Mesendoderm (in vitro differentiated cells): ENCODE data around the gene BDP1.

ENCODE experiments used
- DNase-seq: peaks from one replicate; pipeline ENCODE4 v3.0.0; 2013
- H2AK5ac ChIP-seq: 2 replicates; pipeline ENCODE4 v1.6.1; 2013; ENCODE audit warnings: low read length, inconsistent platforms
- H2BK120ac ChIP-seq: 2 replicates; pipeline ENCODE4 v1.6.1; 2013; ENCODE audit warnings: low read depth, mild to moderate bottlenecking, low read length, moderate library complexity, mixed read lengths
- H2BK15ac ChIP-seq: replicated peaks from 2 replicates; pipeline ENCODE4 v1.6.1; 2013; ENCODE audit warnings: low read depth, mild to moderate bottlenecking, moderate library complexity
- H2BK5ac ChIP-seq: 2 replicates; pipeline ENCODE4 v1.6.1; 2013; ENCODE audit warnings: low read length, inconsistent platforms
- H3K18ac ChIP-seq: 2 replicates; pipeline ENCODE4 v1.6.1; 2013; ENCODE audit warnings: mild to moderate bottlenecking, low read length, mixed read lengths
- H3K23ac ChIP-seq: one replicate; pipeline ENCODE4 v1.6.1; 2013; ENCODE audit warnings: low read length
- H3K27ac ChIP-seq: 2 replicates; pipeline ENCODE4 v1.5.1; 2013; ENCODE audit warnings: low read depth, mild to moderate bottlenecking, inconsistent platforms, low read length, moderate library complexity
- H3K27me3 ChIP-seq: 2 replicates; pipeline ENCODE4 v1.6.1; 2013; ENCODE audit warnings: low read length, control low read depth, mild to moderate bottlenecking, inconsistent platforms; ENCODE audit not compliant: insufficient read depth, poor library complexity
- H3K36me3 ChIP-seq: 2 replicates; pipeline ENCODE4 v1.6.1; 2013; ENCODE audit warnings: low read length, inconsistent platforms; ENCODE audit not compliant: control insufficient read depth, insufficient read depth
- H3K4ac ChIP-seq: one replicate; pipeline ENCODE4 v1.6.1; 2013; ENCODE audit warnings: low read depth, mild to moderate bottlenecking, low read length, moderate library complexity
- H3K4me1 ChIP-seq: 2 replicates; pipeline ENCODE4 v1.6.1; 2013; ENCODE audit warnings: low read depth, low read length, inconsistent platforms; ENCODE audit not compliant: control insufficient read depth
- H3K4me2 ChIP-seq: 2 replicates; pipeline ENCODE4 v1.6.1; 2013; ENCODE audit warnings: low read length
- H3K4me3 ChIP-seq: 2 replicates; pipeline ENCODE4 v1.5.1; 2013; ENCODE audit warnings: mild to moderate bottlenecking, low read length
- H3K56ac ChIP-seq: one replicate; pipeline ENCODE4 v1.6.1; 2013; ENCODE audit warnings: low read length
- H3K79me1 ChIP-seq: 2 replicates; pipeline ENCODE4 v1.6.1; 2013; ENCODE audit warnings: low read length, inconsistent platforms
- H3K79me2 ChIP-seq: 2 replicates; pipeline ENCODE4 v1.6.1; 2013; ENCODE audit warnings: mild to moderate bottlenecking, low read length; ENCODE audit not compliant: control insufficient read depth, insufficient read depth
- H3K9ac ChIP-seq: 2 replicates; pipeline ENCODE4 v1.6.1; 2013; ENCODE audit warnings: low read length, inconsistent platforms
- H4K5ac ChIP-seq: one replicate; pipeline ENCODE4 v1.6.1; 2013; ENCODE audit warnings: low read length
- H4K8ac ChIP-seq: one replicate; pipeline ENCODE4 v1.6.1; 2013; ENCODE audit warnings: low read depth, mild to moderate bottlenecking, control low read depth, low read length, moderate library complexity
- WGBS: extraction: QIAGEN DNeasy Blood & Tissue Kit; methylation state at CpG from one replicate; pipeline ENCODE4 v1.1.7; 2013; ENCODE audit warnings: low lambda C conversion rate, missing lambda C conversion rate; ENCODE audit not compliant: insufficient coverage; ENCODE audit errors: extremely low coverage; 5-methylcytosine and 5-hydroxymethylcytosine counted together

Gene BDP1

DNA sequence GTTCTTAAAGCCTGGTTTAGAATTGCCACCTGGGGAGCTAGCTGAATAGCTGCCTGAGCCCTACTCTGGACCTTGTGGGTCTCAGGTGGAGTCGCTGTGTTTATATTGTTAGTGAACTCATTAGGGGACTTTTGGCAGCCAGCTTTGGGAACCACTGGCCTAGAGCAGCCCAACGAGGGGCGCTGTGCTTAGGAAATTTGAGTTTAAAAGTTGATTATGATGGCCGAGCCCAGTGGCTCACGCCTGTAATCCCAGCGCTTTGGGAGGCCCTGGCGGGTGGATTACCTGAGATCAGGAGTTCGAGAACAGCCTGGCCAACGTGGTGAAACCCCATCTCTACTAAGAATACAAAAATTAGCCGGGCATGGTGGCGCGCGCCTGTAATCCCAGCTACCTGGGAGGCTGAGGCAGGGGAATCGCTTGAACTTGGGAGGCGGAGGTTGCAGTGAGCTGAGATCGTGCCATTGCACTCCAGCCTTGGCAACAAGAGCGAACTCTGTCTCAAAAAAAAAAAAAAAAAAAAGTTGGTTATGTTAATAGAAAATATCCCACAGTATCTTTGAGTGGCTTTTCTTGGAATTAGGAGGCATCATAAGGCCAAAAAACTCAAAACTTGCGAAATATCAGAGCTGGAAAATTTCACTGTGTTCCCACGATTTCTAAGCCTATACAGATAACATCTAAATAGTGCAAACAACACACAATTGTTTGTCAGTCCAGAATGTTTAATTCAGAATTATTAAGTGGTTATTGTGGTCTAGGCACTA, 132.5 kb downstream of the BDP1 start:
- H2BK5ac ChIP-seq: no peak overlapping the region
- H3K56ac ChIP-seq: peak overlapping the region; percentile 94
- no peak overlapping the region for H4K5ac ChIP-seq
- no peak overlapping the region for H3K18ac ChIP-seq
- H3K79me2 ChIP-seq: peaks cover 13% of the 10 kb centered on the region
- no peak overlapping the region for H4K8ac ChIP-seq
- H3K4ac ChIP-seq: no peak overlapping the region
- no peak overlapping the region for H3K23ac ChIP-seq
- no peak overlapping the region for H2BK120ac ChIP-seq
- no peaks in the 10 kb centered on the region for H3K27me3 ChIP-seq
- H3K4me1 ChIP-seq: peaks cover 1% of the 10 kb centered on the region
- WGBS: no CpG with 5 or more reads among the region's 19 CpGs
- no peak overlapping the region for H2AK5ac ChIP-seq
- peak overlapping the region; percentile 69 for H3K4me2 ChIP-seq
- peak overlapping the region; percentile 79 for H3K4me3 ChIP-seq
- H3K79me1 ChIP-seq: peaks cover 4% of the 10 kb centered on the region
- H3K9ac ChIP-seq: peak overlapping the region; percentile 89
- peak overlapping the region; percentile 34 for H3K27ac ChIP-seq
- no peaks in the 10 kb centered on the region for H3K36me3 ChIP-seq
- DNase-seq: no peak
- no peak overlapping the region for H2BK15ac ChIP-seq

DNA sequence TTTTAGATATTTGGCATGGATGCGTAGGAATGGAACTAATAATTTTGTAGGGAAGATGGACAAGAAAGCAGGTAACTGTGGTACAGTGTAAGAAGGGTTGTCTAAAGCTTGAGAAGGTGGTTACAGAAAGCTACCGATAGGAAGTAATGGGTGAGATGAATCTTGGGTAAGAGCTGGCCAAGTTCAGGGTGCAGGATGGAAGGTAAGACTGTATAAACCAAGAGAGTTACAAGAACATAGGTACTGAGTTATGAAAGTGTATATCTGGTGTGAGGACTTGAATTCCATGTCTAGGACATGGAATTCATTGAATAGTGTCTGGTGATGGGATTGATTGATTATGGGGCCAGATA, 133.1 kb downstream of the BDP1 start:
- Histone ChIP-seq H3K27ac (no peak overlapping the region), H3K79me2 (peaks cover 13% of the 10 kb centered on the region), H4K5ac (no peak overlapping the region), H3K4ac (no peak overlapping the region), H3K4me3 (no peak overlapping the region), H3K27me3 (no peaks in the 10 kb centered on the region), H3K9ac (no peak overlapping the region), H3K4me1 (peaks cover 1% of the 10 kb centered on the region), H2BK15ac (no peak overlapping the region), H3K36me3 (no peaks in the 10 kb centered on the region), H2BK5ac (no peak overlapping the region), H3K4me2 (no peak overlapping the region), H2BK120ac (no peak overlapping the region), H3K23ac (no peak overlapping the region), H3K79me1 (peaks cover 4% of the 10 kb centered on the region), H4K8ac (no peak overlapping the region), H2AK5ac (no peak overlapping the region), H3K18ac (no peak overlapping the region), H3K56ac (no peak overlapping the region)
- no CpG with 5 or more reads among the region's 2 CpGs for WGBS
- no peak for DNase-seq

DNA sequence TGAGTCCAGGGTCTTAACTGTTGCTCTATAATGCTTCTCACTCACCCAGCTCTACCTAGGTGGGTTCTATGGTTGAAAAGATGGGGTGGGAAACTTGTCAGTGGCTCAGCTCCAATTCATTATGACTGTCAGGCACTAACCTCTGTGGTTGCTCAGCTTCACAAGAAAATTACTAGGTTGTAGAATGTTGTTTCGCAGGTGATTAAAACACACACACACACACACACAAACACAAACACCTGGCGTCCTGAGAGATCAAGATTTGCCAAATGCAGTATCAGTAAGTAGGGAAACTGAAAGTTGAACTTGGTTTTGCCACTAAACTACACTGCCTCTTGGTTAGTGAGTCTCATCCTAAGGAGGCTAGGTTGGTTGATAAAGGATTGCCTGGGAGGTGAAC, 134.5 kb downstream of the BDP1 start:
- Histone ChIP-seq H3K36me3 (no peaks in the 10 kb centered on the region), H2BK120ac (no peak overlapping the region), H2AK5ac (no peak overlapping the region), H3K79me1 (peaks cover 4% of the 10 kb centered on the region), H3K18ac (no peak overlapping the region), H2BK15ac (no peak overlapping the region), H4K5ac (no peak overlapping the region), H3K4me1 (peaks cover 1% of the 10 kb centered on the region), H3K56ac (no peak overlapping the region), H3K4me3 (no peak overlapping the region), H3K27me3 (no peaks in the 10 kb centered on the region), H2BK5ac (no peak overlapping the region), H3K23ac (no peak overlapping the region), H3K9ac (no peak overlapping the region), H3K27ac (no peak overlapping the region), H3K79me2 (peaks cover 13% of the 10 kb centered on the region), H4K8ac (no peak overlapping the region), H3K4me2 (no peak overlapping the region), H3K4ac (no peak overlapping the region)
- WGBS: no CpG with 5 or more reads among the region's 2 CpGs
- DNase-seq: no peak

DNA sequence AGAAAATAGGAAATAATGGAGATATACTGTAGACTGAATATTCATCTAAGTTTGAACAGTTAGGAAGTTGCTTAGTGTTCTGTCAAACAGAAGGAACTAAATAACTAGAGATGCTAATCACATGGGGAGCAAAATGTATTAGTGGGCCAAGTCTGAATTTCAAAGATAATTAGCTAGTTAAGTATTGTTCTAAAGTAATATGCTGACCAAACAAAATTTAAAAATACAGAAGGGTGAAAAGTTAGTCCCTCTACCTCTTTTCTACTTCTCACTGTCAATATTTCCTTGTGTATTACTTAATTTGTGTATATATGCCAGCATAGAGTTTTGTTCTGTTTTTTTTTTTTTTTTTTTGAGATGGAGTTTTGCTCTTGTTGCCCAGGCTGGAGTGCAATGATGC, 135.6 kb downstream of the BDP1 start:
- Histone ChIP-seq H3K27ac (no peak overlapping the region), H3K36me3 (no peaks in the 10 kb centered on the region), H3K4me1 (peaks cover 1% of the 10 kb centered on the region), H3K4me3 (no peak overlapping the region), H3K23ac (no peak overlapping the region), H3K79me2 (peaks cover 13% of the 10 kb centered on the region), H4K8ac (no peak overlapping the region), H3K4ac (no peak overlapping the region), H2BK15ac (no peak overlapping the region), H3K9ac (no peak overlapping the region), H3K4me2 (no peak overlapping the region), H4K5ac (no peak overlapping the region), H2AK5ac (no peak overlapping the region), H3K79me1 (peaks cover 4% of the 10 kb centered on the region), H2BK5ac (no peak overlapping the region), H3K18ac (no peak overlapping the region), H3K27me3 (no peaks in the 10 kb centered on the region), H2BK120ac (no peak overlapping the region), H3K56ac (no peak overlapping the region)
- no peak for DNase-seq

DNA sequence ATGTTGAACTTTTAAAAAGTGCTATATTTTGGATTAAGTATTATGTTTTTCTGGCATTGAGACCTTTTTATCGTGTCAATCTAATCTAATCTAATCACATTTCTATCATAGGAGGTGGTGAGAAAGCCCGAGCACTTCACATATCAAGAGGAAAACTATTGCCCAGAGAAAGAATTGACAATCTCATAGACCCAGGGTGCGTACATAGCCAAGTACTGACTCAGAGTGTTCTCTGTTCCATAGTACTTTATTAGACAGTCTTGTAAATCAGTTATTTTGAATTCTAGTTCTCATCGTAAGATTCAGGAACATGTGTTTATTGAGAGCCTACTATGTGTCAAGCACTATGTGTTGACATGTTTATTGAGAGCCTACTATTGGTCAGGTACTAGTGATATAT, 140.7 kb downstream of the BDP1 start:
- Histone ChIP-seq H2BK15ac (no peak overlapping the region), H3K79me1 (no peaks in the 10 kb centered on the region), H2BK5ac (no peak overlapping the region), H3K4me3 (no peak overlapping the region), H3K27ac (no peak overlapping the region), H2AK5ac (no peak overlapping the region), H3K56ac (no peak overlapping the region), H3K27me3 (no peaks in the 10 kb centered on the region), H3K9ac (no peak overlapping the region), H4K5ac (no peak overlapping the region), H3K4me1 (no peaks in the 10 kb centered on the region), H3K23ac (no peak overlapping the region), H3K79me2 (no peaks in the 10 kb centered on the region), H3K4ac (no peak overlapping the region), H3K36me3 (no peaks in the 10 kb centered on the region), H3K4me2 (no peak overlapping the region), H2BK120ac (no peak overlapping the region), H4K8ac (no peak overlapping the region), H3K18ac (no peak overlapping the region)
- DNase-seq: no peak
- WGBS: no CpG with 5 or more reads among the region's 4 CpGs

DNA sequence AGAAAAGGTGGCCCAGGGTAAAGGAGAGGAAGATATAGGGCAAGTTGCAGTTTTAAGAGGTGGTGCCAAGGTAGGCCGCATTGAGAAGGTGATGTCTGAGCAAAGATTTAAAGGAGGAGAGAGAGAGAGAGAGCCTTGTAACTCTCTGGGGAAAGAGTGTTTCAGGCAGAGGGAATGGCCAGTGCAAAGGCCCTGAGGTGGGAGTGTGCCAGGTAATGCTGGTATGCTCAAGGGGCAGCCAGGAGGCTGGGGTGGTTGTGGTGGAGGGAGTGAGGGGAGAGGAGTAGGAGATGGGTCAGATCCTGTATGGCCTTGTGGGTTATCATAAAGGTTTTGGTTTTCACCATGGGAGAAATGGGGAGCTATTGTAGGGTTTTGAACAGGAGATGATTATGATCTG, 141.6 kb downstream of the BDP1 start:
- Histone ChIP-seq H3K56ac (no peak overlapping the region), H2BK5ac (no peak overlapping the region), H3K23ac (no peak overlapping the region), H2BK120ac (no peak overlapping the region), H3K4ac (no peak overlapping the region), H2BK15ac (no peak overlapping the region), H3K27ac (no peak overlapping the region), H4K5ac (no peak overlapping the region), H3K79me2 (no peaks in the 10 kb centered on the region), H3K27me3 (no peaks in the 10 kb centered on the region), H3K79me1 (no peaks in the 10 kb centered on the region), H3K36me3 (no peaks in the 10 kb centered on the region), H3K4me3 (no peak overlapping the region), H3K4me2 (no peak overlapping the region), H3K18ac (no peak overlapping the region), H3K4me1 (no peaks in the 10 kb centered on the region), H2AK5ac (no peak overlapping the region), H4K8ac (no peak overlapping the region), H3K9ac (no peak overlapping the region)
- DNase-seq: no peak
- no CpG with 5 or more reads among the region's 1 CpG for WGBS
